ENCODE data around the gene CADPS2.

DNA sequence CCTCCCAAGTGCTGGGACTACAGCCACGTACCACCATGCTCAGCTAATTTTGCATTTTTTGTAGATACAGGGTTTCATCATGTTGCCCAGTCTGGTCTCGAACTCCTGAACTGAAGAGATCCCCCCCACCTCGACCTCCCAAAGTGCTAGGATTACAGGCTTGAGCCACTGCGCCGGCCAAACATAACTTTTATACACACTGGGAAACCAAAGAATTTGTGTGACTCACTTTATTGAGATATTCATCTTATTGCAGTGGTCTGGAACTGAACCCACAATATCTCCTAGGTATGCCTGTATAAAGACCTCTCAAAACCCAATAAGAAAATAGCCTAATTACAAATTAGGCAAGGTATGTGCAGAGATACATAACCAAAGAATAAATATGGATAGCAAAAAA is 399.1 kb downstream of the CADPS2 start:
- TF ChIP-seq, protein P1, sequence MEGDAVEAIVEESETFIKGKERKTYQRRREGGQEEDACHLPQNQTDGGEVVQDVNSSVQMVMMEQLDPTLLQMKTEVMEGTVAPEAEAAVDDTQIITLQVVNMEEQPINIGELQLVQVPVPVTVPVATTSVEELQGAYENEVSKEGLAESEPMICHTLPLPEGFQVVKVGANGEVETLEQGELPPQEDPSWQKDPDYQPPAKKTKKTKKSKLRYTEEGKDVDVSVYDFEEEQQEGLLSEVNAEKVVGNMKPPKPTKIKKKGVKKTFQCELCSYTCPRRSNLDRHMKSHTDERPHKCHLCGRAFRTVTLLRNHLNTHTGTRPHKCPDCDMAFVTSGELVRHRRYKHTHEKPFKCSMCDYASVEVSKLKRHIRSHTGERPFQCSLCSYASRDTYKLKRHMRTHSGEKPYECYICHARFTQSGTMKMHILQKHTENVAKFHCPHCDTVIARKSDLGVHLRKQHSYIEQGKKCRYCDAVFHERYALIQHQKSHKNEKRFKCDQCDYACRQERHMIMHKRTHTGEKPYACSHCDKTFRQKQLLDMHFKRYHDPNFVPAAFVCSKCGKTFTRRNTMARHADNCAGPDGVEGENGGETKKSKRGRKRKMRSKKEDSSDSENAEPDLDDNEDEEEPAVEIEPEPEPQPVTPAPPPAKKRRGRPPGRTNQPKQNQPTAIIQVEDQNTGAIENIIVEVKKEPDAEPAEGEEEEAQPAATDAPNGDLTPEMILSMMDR (IDR thresholded peaks at IDR 0.05; ENCODE audit: low read length), result no peak
- no peak for TF ChIP-seq EZH2 (IDR thresholded peaks at IDR 0.05; ENCODE audit: borderline replicate concordance, low read length)
